ENCODE data around the gene RIIAD1.
A peak's percentile ranks its signal among the peaks of the same experiment; 100 is the strongest.
"Not testable (repeated sequence)": the region's sequence is repeated elsewhere in the genome, so short reads cannot be mapped to it uniquely, and the experiment has no call there.

Gene RIIAD1, protein sequence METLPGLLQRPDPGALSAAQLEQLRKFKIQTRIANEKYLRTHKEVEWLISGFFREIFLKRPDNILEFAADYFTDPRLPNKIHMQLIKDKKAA

DNA sequence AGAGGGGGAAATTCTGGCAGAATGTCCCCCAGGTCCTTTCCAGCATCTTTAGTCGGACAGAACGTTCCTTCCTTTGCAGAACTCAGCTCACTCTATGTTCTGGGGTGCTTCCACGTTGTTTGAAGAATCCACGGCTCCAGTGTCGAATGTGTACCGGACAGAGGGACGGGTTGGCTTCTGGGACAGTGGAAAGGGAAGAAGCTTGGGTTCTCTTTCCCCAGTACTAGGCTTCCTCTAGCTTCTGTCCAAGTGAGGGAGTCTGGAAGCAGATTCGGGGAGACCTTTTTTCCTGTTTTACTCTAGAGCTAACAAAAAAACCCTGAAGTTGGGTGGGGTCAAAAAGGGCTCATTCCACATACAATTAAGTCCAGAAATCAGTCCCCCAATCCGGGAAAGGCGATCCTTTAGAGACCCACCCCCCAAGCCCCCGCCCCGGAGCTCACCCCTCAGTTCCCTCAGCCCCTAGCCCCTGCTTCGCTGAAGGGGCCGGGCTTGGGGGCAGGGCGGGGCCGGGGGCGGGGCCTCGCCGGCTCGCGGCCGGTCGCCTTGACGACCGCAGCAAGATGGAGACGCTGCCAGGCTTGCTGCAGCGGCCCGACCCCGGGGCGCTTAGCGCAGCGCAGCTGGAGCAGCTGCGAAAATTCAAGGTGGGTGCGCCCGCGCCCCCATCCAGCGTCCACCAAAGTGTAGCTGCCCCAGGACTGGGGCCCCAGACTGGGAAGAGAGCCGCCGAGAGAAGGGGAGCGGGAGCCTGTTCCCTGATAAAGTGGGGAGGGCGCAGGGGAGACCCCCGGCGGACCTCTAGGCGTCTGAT, at the start of gene RIIAD1:
Gene RIIAD1 (plus strand): TSS at position 549 of the 814 bp plus-strand sequence. CDS start 15 bp downstream, at position 564.
- TF ChIP-seq CTCF (conservative IDR thresholded peaks at IDR 0.05; ENCODE audit: low read length) = no peak
- H3K4me3 ChIP-seq (ENCODE audit: low read length) = peak within 1 kb of the TSS; percentile 55
- DNase-seq (ENCODE audit: low read depth) = peak; percentile 8

- TF ChIP-seq CTCF (conservative IDR thresholded peaks at IDR 0.05; ENCODE audit: low read length) = no peak
- DNase-seq (ENCODE audit: low read depth) = no peak
- H3K4me3 ChIP-seq (ENCODE audit: low read length) = no peak overlapping the region
Measured at GRCh38 chr1:151673407-151673806, 47.9 kb upstream of the RIIAD1 start.

DNA sequence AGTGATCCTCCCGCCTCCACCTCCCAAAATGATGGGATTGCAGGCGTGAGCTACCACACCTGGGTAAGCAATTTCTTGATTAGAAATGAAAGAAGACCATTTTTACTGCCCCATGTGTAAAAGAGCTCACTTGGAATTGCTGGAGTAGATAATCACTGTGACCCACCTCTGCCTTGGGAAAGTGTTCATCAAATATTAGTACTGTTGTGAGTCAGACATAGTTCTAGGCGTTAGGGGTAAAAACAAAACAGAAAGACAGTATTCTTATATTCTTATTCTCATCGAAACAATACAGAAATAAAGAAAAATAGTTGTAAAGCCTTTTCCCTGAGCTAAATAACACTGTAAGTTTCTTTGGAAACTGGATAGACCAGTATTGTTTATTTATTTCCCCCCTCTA, 40.9 kb upstream of the RIIAD1 start:
- H3K4me3 ChIP-seq (ENCODE audit: low read length) = no peak overlapping the region
- peak; percentile 3 for DNase-seq (ENCODE audit: low read depth)
- TF ChIP-seq CTCF (conservative IDR thresholded peaks at IDR 0.05; ENCODE audit: low read length) = no peak

DNA sequence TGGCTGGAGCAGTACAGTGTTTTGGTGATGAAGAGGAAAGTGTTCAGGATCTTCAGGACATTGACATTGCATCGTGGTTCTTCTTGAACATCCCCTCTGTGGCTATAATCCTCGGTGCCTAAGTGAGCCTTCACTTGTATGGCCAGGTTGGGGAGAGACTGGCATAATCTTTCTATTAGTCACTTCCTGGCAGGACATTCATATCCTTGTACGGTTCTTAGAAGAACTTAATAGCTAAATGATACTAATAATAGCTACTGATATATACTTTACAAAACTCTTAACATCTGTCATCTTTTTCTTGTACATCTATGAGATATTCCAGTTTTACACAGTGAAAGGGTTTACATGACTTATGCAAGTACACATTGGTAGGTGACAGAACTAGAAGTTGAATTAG, 40.5 kb upstream of the RIIAD1 start:
- DNase-seq (ENCODE audit: low read depth) = peak; percentile 75
- TF ChIP-seq CTCF (conservative IDR thresholded peaks at IDR 0.05; ENCODE audit: low read length) = no peak
- no peak overlapping the region for H3K4me3 ChIP-seq (ENCODE audit: low read length)

DNA sequence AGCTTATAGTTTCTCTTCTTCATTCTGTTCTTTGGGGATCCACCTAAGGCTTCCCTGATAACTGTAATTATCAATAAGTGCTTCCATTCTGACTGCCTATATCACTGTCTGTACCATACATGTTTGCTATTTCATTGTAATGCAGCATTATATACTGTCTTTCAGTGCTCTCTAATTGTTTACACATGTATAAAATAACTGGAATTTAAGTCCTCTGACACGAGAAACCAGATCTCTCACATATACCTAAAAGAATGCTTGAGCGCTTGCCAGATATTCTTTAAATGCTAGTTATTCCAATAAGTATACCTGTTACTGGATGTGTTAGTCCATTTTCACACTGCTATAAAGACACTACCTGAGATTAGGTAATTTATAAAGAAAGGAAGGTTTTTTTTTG, 39.4 kb upstream of the RIIAD1 start:
- no peak for TF ChIP-seq CTCF (conservative IDR thresholded peaks at IDR 0.05; ENCODE audit: low read length)
- H3K4me3 ChIP-seq (ENCODE audit: low read length) = no peak overlapping the region
- DNase-seq (ENCODE audit: low read depth) = no peak

- H3K4me3 ChIP-seq (ENCODE audit: low read length); DNase-seq (ENCODE audit: low read depth): not testable (repeated sequence)
Measured at GRCh38 chr1:151682901-151683300, 38.4 kb upstream of the RIIAD1 start.

- no peak overlapping the region for H3K4me3 ChIP-seq (ENCODE audit: low read length)
- no peak for TF ChIP-seq CTCF (conservative IDR thresholded peaks at IDR 0.05; ENCODE audit: low read length)
- DNase-seq (ENCODE audit: low read depth) = no peak
Measured at GRCh38 chr1:151684128-151684527, 37.2 kb upstream of the RIIAD1 start.
